KMS-11 (cell line): Measurements from ENCODE around the gene NRGN.

Experiments
- H2AFZ ChIP-seq: fragments of 200-600 bp; sonication (generic); 2 replicates; pipeline ENCODE4 v1.6.1; 2016; ENCODE audit warnings: antibody characterized with exemption, mixed run types, low read depth
- H3K27ac ChIP-seq: fragments of 200-600 bp; sonication (generic); 2 replicates; pipeline ENCODE4 v1.6.1; 2016; ENCODE audit warnings: mild to moderate bottlenecking, mixed run types
- H3K27me3 ChIP-seq: fragments of 200-600 bp; sonication (generic); 2 replicates; pipeline ENCODE4 v1.6.1; 2017; ENCODE audit warnings: mild to moderate bottlenecking, low read depth, mixed run types, moderate library complexity; ENCODE audit not compliant: insufficient read depth
- H3K36me3 ChIP-seq: fragments of 200-600 bp; sonication (generic); 2 replicates; pipeline ENCODE4 v1.6.1; 2017; ENCODE audit warnings: mild to moderate bottlenecking, mixed run types; ENCODE audit not compliant: insufficient read depth
- H3K4me1 ChIP-seq: fragments of 200-600 bp; sonication (generic); 2 replicates; pipeline ENCODE4 v1.6.1; 2016; ENCODE audit warnings: mild to moderate bottlenecking, low read depth, mixed run types; ENCODE audit not compliant: poor library complexity, severe bottlenecking
- H3K4me2 ChIP-seq: fragments of 200-600 bp; sonication (generic); 2 replicates; pipeline ENCODE4 v1.7.0; 2016; ENCODE audit warnings: mild to moderate bottlenecking, mixed run types
- H3K4me3 ChIP-seq: fragments of 200-600 bp; sonication (generic); IDR thresholded peaks from 2 replicates; pipeline ENCODE4 v1.6.1; 2017; ENCODE audit warnings: low read depth, low read length, mixed read lengths; ENCODE audit not compliant: insufficient read depth
- H3K79me2 ChIP-seq: fragments of 200-600 bp; sonication (generic); 2 replicates; pipeline ENCODE4 v1.6.1; 2016; ENCODE audit warnings: low read depth, mixed run types; ENCODE audit not compliant: insufficient read depth
- H3K9ac ChIP-seq: fragments of 200-600 bp; sonication (generic); 2 replicates; pipeline ENCODE4 v1.6.1; 2016; ENCODE audit warnings: mild to moderate bottlenecking, mixed run types
- H4K20me1 ChIP-seq: fragments of 200-600 bp; sonication (generic); 2 replicates; pipeline ENCODE4 v1.6.1; 2016; ENCODE audit warnings: mild to moderate bottlenecking, mixed run types; ENCODE audit not compliant: insufficient read depth
- TF ChIP-seq, protein P1 (sequence below): fragments of 200-600 bp; sonication (generic); conservative IDR thresholded peaks from 2 replicates; pipeline ENCODE4 v1.6.1; 2017; ENCODE audit warnings: low read depth, mild to moderate bottlenecking, antibody characterized with exemption, low read length, moderate library complexity, mixed read lengths

NRGN gene

DNA sequence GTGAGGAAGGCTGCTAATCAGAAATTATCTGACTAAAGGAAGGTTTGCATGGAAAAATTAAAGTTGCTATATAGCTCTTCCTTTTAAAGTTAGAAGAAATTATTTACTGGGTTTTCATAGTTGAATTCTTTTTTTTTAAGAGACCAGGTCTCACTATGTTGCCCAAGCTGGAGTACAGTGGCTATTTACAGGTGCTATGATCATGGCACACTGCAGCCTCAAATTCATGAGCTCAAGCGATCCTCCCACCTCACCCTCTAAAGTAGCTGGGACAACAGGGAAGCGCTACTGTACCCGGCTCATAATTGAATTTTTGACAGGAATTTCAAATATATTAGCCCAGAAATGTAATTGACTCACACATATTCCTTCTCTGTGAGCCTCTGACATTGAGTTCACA lies 56.6 kb downstream of the NRGN start:
- Histone ChIP-seq H3K27me3 (no peaks in the 10 kb centered on the region), H3K79me2 (peaks cover 50% of the 10 kb centered on the region), H4K20me1 (no peaks in the 10 kb centered on the region), H3K4me1 (peaks cover 50% of the 10 kb centered on the region), H3K27ac (no peak overlapping the region), H3K36me3 (no peaks in the 10 kb centered on the region), H2AFZ (no peak overlapping the region), H3K9ac (no peak overlapping the region), H3K4me2 (no peak overlapping the region), H3K4me3 (no peak overlapping the region)
- TF ChIP-seq, protein P1, sequence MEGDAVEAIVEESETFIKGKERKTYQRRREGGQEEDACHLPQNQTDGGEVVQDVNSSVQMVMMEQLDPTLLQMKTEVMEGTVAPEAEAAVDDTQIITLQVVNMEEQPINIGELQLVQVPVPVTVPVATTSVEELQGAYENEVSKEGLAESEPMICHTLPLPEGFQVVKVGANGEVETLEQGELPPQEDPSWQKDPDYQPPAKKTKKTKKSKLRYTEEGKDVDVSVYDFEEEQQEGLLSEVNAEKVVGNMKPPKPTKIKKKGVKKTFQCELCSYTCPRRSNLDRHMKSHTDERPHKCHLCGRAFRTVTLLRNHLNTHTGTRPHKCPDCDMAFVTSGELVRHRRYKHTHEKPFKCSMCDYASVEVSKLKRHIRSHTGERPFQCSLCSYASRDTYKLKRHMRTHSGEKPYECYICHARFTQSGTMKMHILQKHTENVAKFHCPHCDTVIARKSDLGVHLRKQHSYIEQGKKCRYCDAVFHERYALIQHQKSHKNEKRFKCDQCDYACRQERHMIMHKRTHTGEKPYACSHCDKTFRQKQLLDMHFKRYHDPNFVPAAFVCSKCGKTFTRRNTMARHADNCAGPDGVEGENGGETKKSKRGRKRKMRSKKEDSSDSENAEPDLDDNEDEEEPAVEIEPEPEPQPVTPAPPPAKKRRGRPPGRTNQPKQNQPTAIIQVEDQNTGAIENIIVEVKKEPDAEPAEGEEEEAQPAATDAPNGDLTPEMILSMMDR = no peak
